Loucy (cell line): ENCODE measurements around the gene EPB41L2.

ENCODE experiments used
- H2AFZ ChIP-seq: fragments of 200-600 bp; sonication (generic); 2 replicates; pipeline ENCODE4 v1.6.0; 2016; ENCODE audit warnings: antibody characterized with exemption, mild to moderate bottlenecking, low read length, moderate library complexity
- H3F3A ChIP-seq: fragments of 200-600 bp; 2 replicates; pipeline ENCODE4 v1.6.0; 2016; ENCODE audit warnings: antibody characterized with exemption, low read depth, mild to moderate bottlenecking
- H3K27me3 ChIP-seq: fragments of 200-600 bp; sonication (generic); 2 replicates; pipeline ENCODE4 v1.6.1; 2014; ENCODE audit warnings: low read length, mild to moderate bottlenecking; ENCODE audit not compliant: insufficient read depth, poor library complexity, severe bottlenecking
- H3K36me3 ChIP-seq: fragments of 200-600 bp; sonication (generic); 2 replicates; pipeline ENCODE4 v1.6.1; 2016; ENCODE audit warnings: low read length; ENCODE audit not compliant: insufficient read depth
- H3K4me1 ChIP-seq: fragments of 200-600 bp; sonication (generic); 2 replicates; pipeline ENCODE4 v1.5.1; 2014; ENCODE audit warnings: low read length, mild to moderate bottlenecking; ENCODE audit not compliant: insufficient read depth, poor library complexity, severe bottlenecking
- H3K4me2 ChIP-seq: fragments of 200-600 bp; sonication (generic); 2 replicates; pipeline ENCODE4 v1.6.0; 2014; ENCODE audit warnings: antibody characterized with exemption, low read length, low read depth, mild to moderate bottlenecking; ENCODE audit not compliant: poor library complexity, severe bottlenecking
- H3K4me3 ChIP-seq: fragments of 200-600 bp; sonication (generic); 2 replicates; pipeline ENCODE4 v1.5.1; 2014; ENCODE audit warnings: low read length, mild to moderate bottlenecking, mixed read lengths; ENCODE audit not compliant: poor library complexity, severe bottlenecking
- H3K79me2 ChIP-seq: fragments of 200-600 bp; sonication (generic); 2 replicates; pipeline ENCODE4 v1.6.1; 2014; ENCODE audit warnings: low read length; ENCODE audit not compliant: insufficient read depth
- H3K9ac ChIP-seq: fragments of 200-600 bp; sonication (generic); 2 replicates; pipeline ENCODE4 v1.6.0; 2014; ENCODE audit warnings: mild to moderate bottlenecking, low read depth, low read length, moderate library complexity; ENCODE audit not compliant: poor library complexity, severe bottlenecking
- H3K9me2 ChIP-seq: fragments of 200-600 bp; sonication (generic); replicated peaks from 2 replicates; pipeline ENCODE4 v1.6.1; 2016; ENCODE audit warnings: low read depth, low read length, mixed read lengths
- H3K9me3 ChIP-seq: fragments of 200-600 bp; sonication (generic); 2 replicates; pipeline ENCODE4 v1.6.1; 2014; ENCODE audit warnings: mild to moderate bottlenecking, antibody characterized with exemption, low read length, low read depth; ENCODE audit not compliant: insufficient read depth
- H4K20me1 ChIP-seq: fragments of 200-600 bp; sonication (generic); 2 replicates; pipeline ENCODE4 v1.6.0; 2014; ENCODE audit warnings: antibody characterized with exemption, low read length, mild to moderate bottlenecking; ENCODE audit not compliant: insufficient read depth, poor library complexity, severe bottlenecking
- EZH2phosphoT487 ChIP-seq: fragments of 200-600 bp; IDR thresholded peaks from 2 replicates; pipeline ENCODE4 v1.6.1; 2018; ENCODE audit warnings: antibody characterized with exemption, mild to moderate bottlenecking, moderate library complexity, borderline replicate concordance
- TF ChIP-seq, protein P1 (sequence below): fragments of 200-600 bp; sonication (generic); conservative IDR thresholded peaks from 2 replicates; pipeline ENCODE4 v1.5.1; 2014; ENCODE audit warnings: mild to moderate bottlenecking, antibody characterized with exemption, low read length

Gene EPB41L2

DNA sequence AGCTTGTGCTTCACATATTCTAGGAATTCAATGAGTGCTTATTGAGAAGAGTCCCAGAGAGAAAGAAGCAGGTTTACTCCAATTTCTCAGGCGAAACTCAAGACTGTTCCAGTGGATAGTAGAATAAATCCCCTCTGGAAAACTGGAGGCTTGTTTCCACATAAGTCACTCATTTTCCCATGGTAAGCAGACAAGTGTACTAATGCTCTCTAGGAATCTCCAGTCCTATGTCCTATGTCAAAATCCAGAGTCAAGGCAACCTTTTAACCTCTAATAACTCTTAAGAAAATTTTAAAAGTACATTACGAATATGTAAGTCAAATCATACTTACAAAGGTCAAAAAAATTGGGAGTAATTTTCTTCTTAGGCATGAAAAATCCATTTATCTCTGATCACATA, 200.7 kb downstream of the EPB41L2 start:
- no peak overlapping the region for H3K9ac ChIP-seq
- H3K9me3 ChIP-seq: no peaks in the 10 kb centered on the region
- no peaks in the 10 kb centered on the region for H4K20me1 ChIP-seq
- no peak overlapping the region for H3K4me2 ChIP-seq
- H3K4me1 ChIP-seq: no peaks in the 10 kb centered on the region
- H3K79me2 ChIP-seq: no peaks in the 10 kb centered on the region
- no peaks in the 10 kb centered on the region for H3K27me3 ChIP-seq
- H3K36me3 ChIP-seq: peaks cover 28% of the 10 kb centered on the region; the same call in 1 of the 2 replicates
- no peaks in the 10 kb centered on the region for H3K9me2 ChIP-seq
- no peak overlapping the region for H3K4me3 ChIP-seq
- TF ChIP-seq EZH2phosphoT487: no peak
- TF ChIP-seq, protein P1, sequence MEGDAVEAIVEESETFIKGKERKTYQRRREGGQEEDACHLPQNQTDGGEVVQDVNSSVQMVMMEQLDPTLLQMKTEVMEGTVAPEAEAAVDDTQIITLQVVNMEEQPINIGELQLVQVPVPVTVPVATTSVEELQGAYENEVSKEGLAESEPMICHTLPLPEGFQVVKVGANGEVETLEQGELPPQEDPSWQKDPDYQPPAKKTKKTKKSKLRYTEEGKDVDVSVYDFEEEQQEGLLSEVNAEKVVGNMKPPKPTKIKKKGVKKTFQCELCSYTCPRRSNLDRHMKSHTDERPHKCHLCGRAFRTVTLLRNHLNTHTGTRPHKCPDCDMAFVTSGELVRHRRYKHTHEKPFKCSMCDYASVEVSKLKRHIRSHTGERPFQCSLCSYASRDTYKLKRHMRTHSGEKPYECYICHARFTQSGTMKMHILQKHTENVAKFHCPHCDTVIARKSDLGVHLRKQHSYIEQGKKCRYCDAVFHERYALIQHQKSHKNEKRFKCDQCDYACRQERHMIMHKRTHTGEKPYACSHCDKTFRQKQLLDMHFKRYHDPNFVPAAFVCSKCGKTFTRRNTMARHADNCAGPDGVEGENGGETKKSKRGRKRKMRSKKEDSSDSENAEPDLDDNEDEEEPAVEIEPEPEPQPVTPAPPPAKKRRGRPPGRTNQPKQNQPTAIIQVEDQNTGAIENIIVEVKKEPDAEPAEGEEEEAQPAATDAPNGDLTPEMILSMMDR: no peak
- no peaks in the 10 kb centered on the region for H3F3A ChIP-seq
- no peak overlapping the region for H2AFZ ChIP-seq

DNA sequence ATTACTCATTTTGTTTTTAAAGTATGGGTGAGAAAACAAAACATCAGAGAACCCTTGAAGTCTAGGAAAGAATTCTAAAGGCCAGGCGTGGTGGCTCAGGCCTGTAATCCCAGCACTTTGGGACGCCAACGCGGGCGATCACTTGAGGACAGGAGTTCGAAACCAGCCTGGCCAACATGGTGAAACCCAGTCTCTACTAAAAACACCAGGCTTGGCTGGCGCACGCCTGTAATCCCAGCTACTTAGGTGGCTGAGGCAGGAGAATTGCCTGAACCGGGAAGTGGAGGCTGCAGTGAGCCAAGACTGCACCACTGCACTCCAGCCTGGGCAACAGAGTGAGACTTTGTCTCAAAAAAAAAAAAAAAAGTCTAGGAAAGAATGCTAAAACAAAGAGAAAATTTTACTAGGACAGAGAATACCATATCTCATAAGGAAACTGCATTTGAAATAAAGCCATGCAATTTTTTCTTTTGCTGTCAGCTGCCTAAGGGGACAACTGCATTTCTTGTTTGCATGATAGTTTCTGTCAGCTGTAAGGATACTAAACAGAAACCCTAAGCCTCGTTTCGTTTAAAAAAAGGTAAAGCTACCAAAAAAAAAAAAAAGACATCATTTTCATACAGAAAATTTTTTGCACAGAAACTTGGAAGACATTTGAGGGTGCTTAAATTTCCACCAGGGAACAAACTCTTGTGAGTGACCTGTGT, 203.7 kb downstream of the EPB41L2 start:
- Histone ChIP-seq H3K4me3 (no peak overlapping the region), H3K27me3 (no peaks in the 10 kb centered on the region), H4K20me1 (no peaks in the 10 kb centered on the region), H3K36me3 (peaks cover 15% of the 10 kb centered on the region; the same call in 1 of the 2 replicates), H3K4me2 (no peak overlapping the region), H2AFZ (no peak overlapping the region), H3F3A (no peaks in the 10 kb centered on the region), H3K79me2 (no peaks in the 10 kb centered on the region), H3K9ac (no peak overlapping the region), H3K9me2 (no peaks in the 10 kb centered on the region), H3K4me1 (no peaks in the 10 kb centered on the region), H3K9me3 (no peaks in the 10 kb centered on the region)
- TF ChIP-seq EZH2phosphoT487: no peak
- TF ChIP-seq, protein P1: no peak

DNA sequence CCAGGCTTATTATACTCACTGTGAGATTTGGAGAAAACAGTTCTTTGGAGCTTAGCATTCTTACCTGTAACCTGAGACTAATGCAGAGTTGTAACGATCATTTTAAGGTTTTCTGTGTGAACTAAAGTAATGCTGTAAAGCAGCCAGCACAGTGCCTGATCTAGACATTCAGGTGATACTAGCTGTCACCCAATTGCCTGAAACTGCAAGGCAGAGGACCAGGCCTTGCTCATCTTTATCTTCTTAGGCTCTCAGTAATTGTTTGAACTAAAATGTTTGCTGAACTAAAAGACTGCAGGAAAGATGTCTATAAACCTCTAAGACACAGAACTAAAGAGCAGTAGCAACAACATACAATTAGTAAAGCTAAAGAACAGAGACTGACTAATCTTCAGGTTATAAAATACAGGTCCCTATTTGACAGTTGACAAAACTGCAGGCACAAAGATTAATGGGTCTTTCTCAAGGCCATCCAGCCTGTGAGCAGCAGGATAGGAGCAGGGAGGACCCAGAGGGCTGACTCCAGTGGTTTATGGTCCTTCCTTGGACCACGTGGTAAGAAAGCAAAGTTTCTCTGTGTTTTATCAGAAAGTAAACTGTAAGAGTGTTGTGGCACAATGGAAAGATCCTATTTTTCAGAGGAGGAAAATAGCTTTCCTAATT, 204.4 kb downstream of the EPB41L2 start:
- Histone ChIP-seq H3K4me3 (no peak overlapping the region), H2AFZ (no peak overlapping the region), H3K9me3 (no peaks in the 10 kb centered on the region), H3F3A (no peaks in the 10 kb centered on the region), H4K20me1 (no peaks in the 10 kb centered on the region), H3K27me3 (no peaks in the 10 kb centered on the region), H3K79me2 (no peaks in the 10 kb centered on the region), H3K4me1 (no peaks in the 10 kb centered on the region), H3K4me2 (no peak overlapping the region), H3K9ac (no peak overlapping the region), H3K36me3 (peaks cover 10% of the 10 kb centered on the region; the same call in 1 of the 2 replicates), H3K9me2 (no peaks in the 10 kb centered on the region)
- no peak for TF ChIP-seq EZH2phosphoT487
- TF ChIP-seq, protein P1: no peak
